HL-60/S4 (cell line): Measurements from ENCODE around the gene ACACA.
"Not testable (repeated sequence)": the region's sequence is repeated elsewhere in the genome, so short reads cannot be mapped to it uniquely, and the experiment has no call there.

ENCODE experiments used
- in situ Hi-C: fragments of 300-500 bp; cut with MboI; formaldehyde crosslinking; loops from 2 replicates; pipeline ENCODE4 v1.14.3; 2022; ENCODE audit warnings: low sequenced_read_pairs

Gene ACACA

GRCh38 chr17:37356796-37357569, 49.7 kb downstream of the ACACA start:
- in situ Hi-C loops = not testable (repeated sequence)

- in situ Hi-C loops = not testable (repeated sequence)
Observed at GRCh38 chr17:37346863-37347402, 59.7 kb downstream of the ACACA start.

- in situ Hi-C loops = no loop called here
Observed at GRCh38 chr17:37344519-37344918, 62.1 kb downstream of the ACACA start.

GRCh38 chr17:37342589-37342988, 64.0 kb downstream of the ACACA start:
- in situ Hi-C loops = no loop called here

GRCh38 chr17:37340804-37341203, 65.8 kb downstream of the ACACA start:
- in situ Hi-C loops = no loop called here

- in situ Hi-C loops = no loop called here
Observed at GRCh38 chr17:37339321-37339720, 67.3 kb downstream of the ACACA start.

GRCh38 chr17:37338847-37339246, 67.8 kb downstream of the ACACA start:
- in situ Hi-C loops = no loop called here

- in situ Hi-C loops = no loop called here
Observed at GRCh38 chr17:37327341-37328090, 79.1 kb downstream of the ACACA start.

- in situ Hi-C loops = no loop called here
Observed at GRCh38 chr17:37322826-37323561, 83.6 kb downstream of the ACACA start.

GRCh38 chr17:37322106-37322505, 84.5 kb downstream of the ACACA start:
- in situ Hi-C loops = no loop called here

GRCh38 chr17:37318931-37319594, 87.6 kb downstream of the ACACA start:
- in situ Hi-C loops = no loop called here

GRCh38 chr17:37317867-37318266, 88.8 kb downstream of the ACACA start:
- in situ Hi-C loops = no loop called here

- in situ Hi-C loops = no loop called here
Observed at GRCh38 chr17:37315601-37316000, 91.0 kb downstream of the ACACA start.

GRCh38 chr17:37312137-37312923, 94.3 kb downstream of the ACACA start:
- in situ Hi-C loops = no loop called here

GRCh38 chr17:37310940-37311339, 95.7 kb downstream of the ACACA start:
- in situ Hi-C loops = no loop called here

- in situ Hi-C loops = no loop called here
Observed at GRCh38 chr17:37309051-37309450, 97.6 kb downstream of the ACACA start.

- in situ Hi-C loops = no loop called here
Observed at GRCh38 chr17:37305406-37305905, 101.2 kb downstream of the ACACA start.

- in situ Hi-C loops = no loop called here
Observed at GRCh38 chr17:37301288-37301687, 105.3 kb downstream of the ACACA start.

GRCh38 chr17:37300683-37301082, 106.0 kb downstream of the ACACA start:
- in situ Hi-C loops = no loop called here
